PC-9 (cell line): ENCODE measurements around the gene ECSCR. TPM values are rescaled to one million over a fixed set of nuclear protein-coding genes. Genes with fewer than 3 reads are reported as not detected.

Source experiments
- BruUV-seq: library from RNA; stranded (reverse); fragments of 400-500 nt; replicated peaks from 2 replicates; lab custom pipeline; 2021; lab: Mats Ljungman, UMichigan
- CTCF ChIA-PET: fragments of 300-600 bp; sonication (Branson Sonifier 250); formaldehyde crosslinking; loops from one replicate; lab custom pipeline; 2022; ENCODE audit warnings: antibody characterized with exemption; lab: Charles Lee
- POLR2A ChIA-PET: fragments of 300-600 bp; sonication (Branson Sonifier 250); formaldehyde crosslinking; loops from one replicate; lab custom pipeline; 2022; ENCODE audit warnings: antibody characterized with exemption; ENCODE audit not compliant: unreplicated experiment; lab: Charles Lee
- DNase-seq, 2 experiments: peaks; one replicate each; pipeline versions ENCODE4 v3.0.0 to v3.0.0-alpha.2; 2015 to 2022; ENCODE audit warnings: mixed read lengths in 1 of 2
- H2AFZ ChIP-seq: fragments of 200-600 bp; sonication (generic); 2 replicates; pipeline ENCODE4 v1.8.1; 2017; ENCODE audit warnings: antibody characterized with exemption
- H3F3A ChIP-seq: fragments of 200-600 bp; sonication (generic); 2 replicates; pipeline ENCODE4 v1.8.1; 2017; ENCODE audit warnings: antibody characterized with exemption, mild to moderate bottlenecking, low read depth; ENCODE audit not compliant: insufficient read depth
- H3K27ac ChIP-seq: fragments of 200-600 bp; sonication (generic); 2 replicates; pipeline ENCODE4 v1.6.1; 2016; ENCODE audit warnings: mixed run types
- H3K27me3 ChIP-seq: fragments of 200-600 bp; sonication (generic); 2 replicates; pipeline ENCODE4 v1.6.1; 2016; ENCODE audit warnings: low read depth, mixed run types; ENCODE audit not compliant: insufficient read depth
- H3K36me3 ChIP-seq: fragments of 200-600 bp; sonication (generic); 2 replicates; pipeline ENCODE4 v1.6.1; 2016; ENCODE audit warnings: low read depth, mixed run types
- H3K4me1 ChIP-seq: fragments of 200-600 bp; sonication (generic); replicated peaks from 2 replicates; pipeline ENCODE4 v1.6.1; 2016; ENCODE audit warnings: mixed run types; ENCODE audit not compliant: insufficient read depth
- H3K4me2 ChIP-seq: fragments of 200-600 bp; sonication (generic); 2 replicates; pipeline ENCODE4 v1.6.1; 2017; ENCODE audit warnings: mixed run types
- H3K4me3 ChIP-seq: fragments of 200-600 bp; sonication (generic); 2 replicates; pipeline ENCODE4 v1.6.1; 2016; ENCODE audit warnings: mixed run types
- H3K79me2 ChIP-seq: fragments of 200-600 bp; sonication (generic); 2 replicates; pipeline ENCODE4 v1.6.1; 2017; ENCODE audit warnings: low read depth, mixed run types
- H3K9me2 ChIP-seq: fragments of 200-600 bp; sonication (generic); 2 replicates; pipeline ENCODE4 v1.8.1; 2017; ENCODE audit warnings: mild to moderate bottlenecking; ENCODE audit not compliant: insufficient read depth
- H3K9me3 ChIP-seq: fragments of 200-600 bp; sonication (generic); 2 replicates; pipeline ENCODE4 v1.8.1; 2016; ENCODE audit warnings: low read depth; ENCODE audit not compliant: insufficient read depth
- H4K20me1 ChIP-seq: fragments of 200-600 bp; sonication (generic); 2 replicates; pipeline ENCODE4 v1.8.1; 2017; ENCODE audit not compliant: insufficient read depth
- CTCF ChIP-seq: fragments of 200-600 bp; sonication (generic); conservative IDR thresholded peaks from 2 replicates; pipeline ENCODE4 v1.6.1; 2017; ENCODE audit warnings: mixed run types, antibody characterized with exemption, mild to moderate bottlenecking, moderate library complexity
- EZH2 ChIP-seq: fragments of 200-600 bp; sonication (generic); IDR thresholded peaks from 2 replicates; pipeline ENCODE4 v1.8.0; 2017; ENCODE audit warnings: antibody characterized with exemption, low read depth
- intact Hi-C: fragments of 100-400 bp; cut with micrococcal nuclease; formaldehyde crosslinking; loops from one replicate; pipeline ENCODE4 v1.10.0; 2022; ENCODE audit not compliant: unreplicated experiment
- total RNA-seq: library from RNA; stranded (reverse); gene quantifications from 2 replicates; pipeline ENCODE4 v1.2.3, GENCODE V29; 2021

The ECSCR gene
- total RNA-seq, 1 experiment from 2014 or later, result not detected

GRCh38 chr5:139473565-139473964 lies 11.0 kb upstream of the ECSCR start:
- H3K9me2 ChIP-seq, result no peaks in the 10 kb centered on the region
- DNase-seq, result no peak
- H3K4me1 ChIP-seq, result 0 out of 2 replicates have a peak, but pooled peaks cover 6% of the 10 kb centered on the region
- no peaks in the 10 kb centered on the region for H3K79me2 ChIP-seq
- H4K20me1 ChIP-seq, result no peaks in the 10 kb centered on the region
- H3K4me2 ChIP-seq, result no peak overlapping the region
- no peaks in the 10 kb centered on the region for H3K27me3 ChIP-seq
- no peak overlapping the region for H2AFZ ChIP-seq
- intact Hi-C loops, result no loop called here
- H3K4me3 ChIP-seq, result no peak overlapping the region
- H3K27ac ChIP-seq, result no peak overlapping the region
- no peaks in the 10 kb centered on the region; the same call in 1 of the 2 replicates for H3F3A ChIP-seq
- ChIA-PET CTCF (no interaction called here), POLR2A (interaction anchor here (0.6 to 0.7 kb wide), 2 partner anchors 26 to 86 kb away, joined by 3 read pairs; no protein-coding TSS in a partner anchor)
- no peak for TF ChIP-seq EZH2
- no peak for TF ChIP-seq CTCF
- no peaks in the 10 kb centered on the region for H3K36me3 ChIP-seq
- BruUV-seq, result no TSS peak
- no peaks in the 10 kb centered on the region for H3K9me3 ChIP-seq

- Histone ChIP-seq H3K4me1 (peaks cover 9% of the 10 kb centered on the region; the same call in 1 of the 2 replicates), H3K79me2 (no peaks in the 10 kb centered on the region), H3K36me3 (no peaks in the 10 kb centered on the region), H3K9me2 (no peaks in the 10 kb centered on the region), H3F3A (no peaks in the 10 kb centered on the region; the same call in 1 of the 2 replicates), H3K9me3 (no peaks in the 10 kb centered on the region), H3K4me2 (no peak overlapping the region), H3K27ac (no peak overlapping the region), H3K27me3 (no peaks in the 10 kb centered on the region), H4K20me1 (no peaks in the 10 kb centered on the region), H2AFZ (no peak overlapping the region), H3K4me3 (no peak overlapping the region)
- TF ChIP-seq EZH2 (no peak), CTCF (no peak)
- BruUV-seq, result no TSS peak
- no peak for DNase-seq
- CTCF ChIA-PET, result no interaction called here
- intact Hi-C loops, result no loop called here
- POLR2A ChIA-PET, result no interaction called here
Measured at GRCh38 chr5:139473105-139473504, 10.6 kb upstream of the ECSCR start.

- ChIA-PET POLR2A (no interaction called here), CTCF (no interaction called here)
- H3K9me3 ChIP-seq, result no peaks in the 10 kb centered on the region
- H3K79me2 ChIP-seq, result no peaks in the 10 kb centered on the region
- BruUV-seq, result no TSS peak
- H3K4me3 ChIP-seq, result no peak overlapping the region
- no peaks in the 10 kb centered on the region for H4K20me1 ChIP-seq
- no peak overlapping the region for H3K27ac ChIP-seq
- peaks cover 10% of the 10 kb centered on the region; the same call in 1 of the 2 replicates for H3K4me1 ChIP-seq
- no peak for TF ChIP-seq CTCF
- TF ChIP-seq EZH2, result no peak
- H3K36me3 ChIP-seq, result no peaks in the 10 kb centered on the region
- no peak overlapping the region for H3K4me2 ChIP-seq
- no peak for DNase-seq
- H3K9me2 ChIP-seq, result no peaks in the 10 kb centered on the region
- H2AFZ ChIP-seq, result no peak overlapping the region
- H3K27me3 ChIP-seq, result no peaks in the 10 kb centered on the region
- intact Hi-C loops, result no loop called here
- H3F3A ChIP-seq, result no peaks in the 10 kb centered on the region; the same call in 1 of the 2 replicates
Measured at GRCh38 chr5:139472386-139473030, 10.0 kb upstream of the ECSCR start.
